ENCODE results near the gene ELP2. TPM values are rescaled to one million over a fixed set of nuclear protein-coding genes. Genes with fewer than 3 reads are reported as not detected.

ELP2 gene
- polyA plus RNA-seq, 2 donors: 22.7 to 40.3 TPM

DNA sequence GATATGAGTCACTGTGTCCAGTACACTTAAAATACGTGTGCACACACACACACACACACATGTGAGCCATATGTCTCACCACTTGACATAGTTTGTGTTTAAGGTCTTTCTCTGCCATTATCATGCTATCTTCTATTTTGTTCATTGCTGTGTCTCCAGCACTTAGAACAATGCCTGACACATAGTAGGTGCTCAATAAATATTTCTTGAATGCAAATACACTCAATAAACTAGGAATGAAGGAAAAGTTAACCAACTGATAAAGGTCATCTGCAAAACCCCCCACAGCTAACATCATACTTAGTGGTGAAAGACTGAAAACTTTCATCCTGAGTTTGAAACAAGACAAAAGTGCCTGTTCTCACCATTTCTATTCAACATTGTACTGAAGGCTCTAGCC lies 62.0 kb downstream of the ELP2 start:
- H3K9me3 ChIP-seq (ENCODE audit: control insufficient read depth in 2 of 2, insufficient read depth in 1 of 2, low read depth in 1 of 2, low read length in 1 of 2): no peaks in the 10 kb centered on the region
- H3K4me3 ChIP-seq (ENCODE audit: low read depth in 1 of 2, low read length in 2 of 2): no peak overlapping the region
- no peaks in the 10 kb centered on the region for H3K36me3 ChIP-seq (ENCODE audit: control insufficient read depth in 2 of 2, insufficient read depth in 2 of 2, low read length in 1 of 2)
- peaks cover 3 to 13% of the 10 kb centered on the region in 2 donors for H3K4me1 ChIP-seq (ENCODE audit: control insufficient read depth in 2 of 2, insufficient read depth in 2 of 2, low read length in 1 of 2)
- H3K27ac ChIP-seq (ENCODE audit: low read depth in 2 of 2, low read length in 1 of 2): no peak overlapping the region
- no peaks in the 10 kb centered on the region for H3K27me3 ChIP-seq (ENCODE audit: control insufficient read depth in 1 of 2, insufficient read depth in 2 of 2, low read length in 2 of 2)
- 63 to 93% methylated on average over 1 of the region's 1 CpG for WGBS, 2 donors

DNA sequence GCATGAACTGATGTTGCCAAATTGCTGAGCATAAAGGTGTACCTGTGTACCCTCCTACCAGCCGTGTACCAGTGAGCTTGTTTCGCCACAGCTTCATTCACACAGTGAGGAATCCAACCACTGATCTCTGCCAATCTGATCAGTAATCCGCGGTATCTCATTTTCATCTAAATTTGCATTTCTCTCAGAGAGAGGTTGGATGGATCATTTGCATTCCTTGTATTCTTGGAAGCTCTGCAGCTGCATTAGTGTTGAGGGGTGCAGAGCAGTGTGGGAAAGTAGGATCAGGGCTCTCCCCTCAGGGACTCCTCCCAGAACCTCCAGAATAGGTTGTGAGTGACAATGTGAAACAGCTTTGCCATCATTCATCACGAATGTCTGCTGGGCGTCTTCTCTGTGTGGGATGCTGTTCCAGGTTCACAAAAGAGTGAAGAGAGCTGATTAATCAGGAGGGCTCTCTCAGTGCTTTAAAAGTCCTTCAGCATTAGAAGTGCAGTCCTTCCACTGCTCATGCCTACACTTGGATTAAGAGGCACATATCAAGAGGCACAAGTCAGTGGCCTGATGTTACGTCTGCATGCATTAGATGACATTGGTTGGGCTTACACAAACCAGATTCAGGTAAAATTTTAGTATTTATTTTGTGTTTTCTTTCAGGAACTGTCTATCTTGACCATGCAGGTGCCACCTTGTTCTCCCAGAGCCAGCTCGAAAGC lies 65.1 kb downstream of the ELP2 start:
- 78 to 80% methylated on average over 8 of the region's 8 CpGs for WGBS, 2 donors
- Histone ChIP-seq H3K27me3 (ENCODE audit: control insufficient read depth in 1 of 2, insufficient read depth in 2 of 2, low read length in 2 of 2) (no peaks in the 10 kb centered on the region), H3K4me3 (ENCODE audit: low read depth in 1 of 2, low read length in 2 of 2) (no peak overlapping the region), H3K9me3 (ENCODE audit: control insufficient read depth in 2 of 2, insufficient read depth in 1 of 2, low read depth in 1 of 2, low read length in 1 of 2) (no peaks in the 10 kb centered on the region), H3K4me1 (ENCODE audit: control insufficient read depth in 2 of 2, insufficient read depth in 2 of 2, low read length in 1 of 2) (peaks cover 0 to 2% of the 10 kb centered on the region in 2 donors), H3K27ac (ENCODE audit: low read depth in 2 of 2, low read length in 1 of 2) (no peak overlapping the region), H3K36me3 (ENCODE audit: control insufficient read depth in 2 of 2, insufficient read depth in 2 of 2, low read length in 1 of 2) (no peaks in the 10 kb centered on the region)

DNA sequence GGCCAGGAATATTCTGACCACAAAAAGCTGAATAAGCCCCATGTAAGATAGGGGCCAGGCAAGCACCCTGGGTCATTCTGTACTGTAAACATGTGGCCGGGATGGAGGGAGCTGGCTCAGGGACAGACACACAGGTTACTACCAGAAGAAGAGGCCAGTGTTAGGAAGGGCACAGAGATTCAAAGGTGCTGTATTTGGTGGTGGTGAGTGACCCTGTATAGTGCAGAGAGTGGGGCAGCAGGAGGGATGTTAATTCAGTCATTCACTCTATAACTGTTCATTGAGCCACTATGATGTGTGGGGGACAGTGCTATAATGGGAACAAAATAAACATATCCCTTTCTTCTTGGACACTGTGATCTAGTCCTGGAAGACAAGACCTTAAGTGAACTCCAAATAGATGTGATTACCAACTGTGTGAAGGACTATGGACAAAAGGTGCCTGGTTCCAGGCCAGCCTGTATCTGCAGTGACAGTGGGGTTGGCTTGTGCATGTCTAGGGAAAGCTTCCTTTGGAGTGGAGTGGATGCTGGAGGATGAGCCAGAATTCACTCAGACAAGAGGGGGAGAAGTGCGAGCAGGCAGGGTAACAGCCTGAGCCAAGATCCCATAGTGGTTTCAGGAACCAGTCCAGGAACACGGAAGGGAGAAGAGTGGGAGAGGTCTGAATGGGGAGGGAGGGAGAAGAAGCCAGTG lies 65.9 kb downstream of the ELP2 start:
- no peaks in the 10 kb centered on the region for H3K9me3 ChIP-seq (ENCODE audit: control insufficient read depth in 2 of 2, insufficient read depth in 1 of 2, low read depth in 1 of 2, low read length in 1 of 2)
- H3K27ac ChIP-seq (ENCODE audit: low read depth in 2 of 2, low read length in 1 of 2): no peak overlapping the region
- H3K36me3 ChIP-seq (ENCODE audit: control insufficient read depth in 2 of 2, insufficient read depth in 2 of 2, low read length in 1 of 2): no peaks in the 10 kb centered on the region
- 56 to 58% methylated on average over 3 of the region's 3 CpGs for WGBS, 2 donors
- no peak overlapping the region for H3K4me3 ChIP-seq (ENCODE audit: low read depth in 1 of 2, low read length in 2 of 2)
- H3K4me1 ChIP-seq (ENCODE audit: control insufficient read depth in 2 of 2, insufficient read depth in 2 of 2, low read length in 1 of 2): peaks cover 0 to 2% of the 10 kb centered on the region in 2 donors
- H3K27me3 ChIP-seq (ENCODE audit: control insufficient read depth in 1 of 2, insufficient read depth in 2 of 2, low read length in 2 of 2): no peaks in the 10 kb centered on the region

DNA sequence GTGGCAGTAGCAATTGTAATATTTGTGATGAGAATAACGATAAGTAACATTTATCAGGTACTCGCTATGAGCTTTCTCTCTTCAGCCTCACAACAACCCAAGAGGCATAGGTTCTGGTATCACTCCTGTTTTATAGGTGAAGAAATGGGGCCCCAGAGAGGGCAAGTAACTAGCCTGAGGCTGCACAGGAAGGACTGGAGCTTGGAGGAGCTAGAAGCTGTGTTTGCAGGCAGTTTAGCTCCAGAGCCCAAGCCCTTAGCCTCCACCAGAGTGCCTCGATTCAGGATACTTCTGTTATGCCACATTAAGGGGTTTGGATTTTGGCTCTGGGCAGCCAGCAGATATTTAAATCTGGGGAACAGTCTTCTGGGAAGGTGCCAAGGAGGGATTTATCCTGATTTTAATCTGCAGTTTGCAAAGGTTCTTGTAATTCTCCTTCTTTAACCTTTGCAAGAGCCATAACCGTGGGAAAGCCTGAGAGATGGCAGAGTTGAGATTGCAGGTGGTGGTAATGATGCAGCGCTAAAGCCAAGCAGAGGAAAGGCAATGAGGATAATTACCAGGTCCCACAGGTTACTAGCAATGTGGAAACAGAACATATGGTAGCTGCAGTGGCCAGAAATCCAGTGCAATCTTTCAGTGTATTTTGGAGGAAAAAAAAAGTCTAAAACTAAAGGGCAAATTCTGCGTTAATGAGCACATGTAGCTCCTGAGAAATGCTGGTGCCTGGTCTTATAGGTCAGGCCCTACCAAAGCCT lies 66.7 kb downstream of the ELP2 start:
- Histone ChIP-seq H3K27ac (ENCODE audit: low read depth in 2 of 2, low read length in 1 of 2) (no peak overlapping the region), H3K9me3 (ENCODE audit: control insufficient read depth in 2 of 2, insufficient read depth in 1 of 2, low read depth in 1 of 2, low read length in 1 of 2) (no peaks in the 10 kb centered on the region), H3K4me1 (ENCODE audit: control insufficient read depth in 2 of 2, insufficient read depth in 2 of 2, low read length in 1 of 2) (peaks cover 0 to 2% of the 10 kb centered on the region in 2 donors), H3K36me3 (ENCODE audit: control insufficient read depth in 2 of 2, insufficient read depth in 2 of 2, low read length in 1 of 2) (no peaks in the 10 kb centered on the region), H3K4me3 (ENCODE audit: low read depth in 1 of 2, low read length in 2 of 2) (no peak overlapping the region), H3K27me3 (ENCODE audit: control insufficient read depth in 1 of 2, insufficient read depth in 2 of 2, low read length in 2 of 2) (no peaks in the 10 kb centered on the region)
- WGBS, 2 donors: 82% methylated on average over 6 of the region's 6 CpGs

DNA sequence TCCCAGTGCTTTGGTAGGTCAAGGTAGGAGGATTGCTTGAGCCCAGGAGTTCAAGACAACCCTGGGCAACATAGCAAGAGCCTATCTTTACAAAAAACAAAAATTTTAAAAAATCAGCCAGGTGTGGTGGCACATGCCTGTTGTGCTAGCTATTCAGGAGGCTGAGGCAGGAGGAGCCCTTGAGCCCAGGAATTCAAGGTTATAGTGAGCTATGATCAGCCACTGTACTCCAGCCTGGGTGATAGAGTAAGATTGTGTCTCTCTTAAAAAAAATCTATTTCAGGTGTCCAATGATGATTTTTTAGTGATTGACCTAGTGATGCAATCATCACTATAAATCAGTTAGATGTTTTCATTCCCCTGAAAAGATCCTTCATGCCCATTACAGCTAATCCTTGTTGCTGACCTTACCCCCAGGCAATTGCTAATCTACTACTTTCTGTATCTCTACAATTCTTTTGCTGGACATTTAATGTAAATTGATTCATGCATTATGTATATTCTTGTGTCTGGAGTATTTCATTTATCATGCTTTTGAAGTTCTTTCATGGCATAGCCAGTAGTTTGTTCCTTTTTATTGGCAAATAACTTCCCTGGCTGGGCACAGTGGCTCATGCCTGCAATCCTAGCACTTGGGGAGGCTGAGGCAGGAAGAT lies 67.9 kb downstream of the ELP2 start:
- H3K36me3 ChIP-seq (ENCODE audit: control insufficient read depth in 2 of 2, insufficient read depth in 2 of 2, low read length in 1 of 2): no peaks in the 10 kb centered on the region
- H3K27me3 ChIP-seq (ENCODE audit: control insufficient read depth in 1 of 2, insufficient read depth in 2 of 2, low read length in 2 of 2): no peaks in the 10 kb centered on the region
- no peak overlapping the region for H3K4me3 ChIP-seq (ENCODE audit: low read depth in 1 of 2, low read length in 2 of 2)
- peaks cover 0 to 2% of the 10 kb centered on the region in 2 donors for H3K4me1 ChIP-seq (ENCODE audit: control insufficient read depth in 2 of 2, insufficient read depth in 2 of 2, low read length in 1 of 2)
- H3K9me3 ChIP-seq (ENCODE audit: control insufficient read depth in 2 of 2, insufficient read depth in 1 of 2, low read depth in 1 of 2, low read length in 1 of 2): no peaks in the 10 kb centered on the region
- H3K27ac ChIP-seq (ENCODE audit: low read depth in 2 of 2, low read length in 1 of 2): no peak overlapping the region

DNA sequence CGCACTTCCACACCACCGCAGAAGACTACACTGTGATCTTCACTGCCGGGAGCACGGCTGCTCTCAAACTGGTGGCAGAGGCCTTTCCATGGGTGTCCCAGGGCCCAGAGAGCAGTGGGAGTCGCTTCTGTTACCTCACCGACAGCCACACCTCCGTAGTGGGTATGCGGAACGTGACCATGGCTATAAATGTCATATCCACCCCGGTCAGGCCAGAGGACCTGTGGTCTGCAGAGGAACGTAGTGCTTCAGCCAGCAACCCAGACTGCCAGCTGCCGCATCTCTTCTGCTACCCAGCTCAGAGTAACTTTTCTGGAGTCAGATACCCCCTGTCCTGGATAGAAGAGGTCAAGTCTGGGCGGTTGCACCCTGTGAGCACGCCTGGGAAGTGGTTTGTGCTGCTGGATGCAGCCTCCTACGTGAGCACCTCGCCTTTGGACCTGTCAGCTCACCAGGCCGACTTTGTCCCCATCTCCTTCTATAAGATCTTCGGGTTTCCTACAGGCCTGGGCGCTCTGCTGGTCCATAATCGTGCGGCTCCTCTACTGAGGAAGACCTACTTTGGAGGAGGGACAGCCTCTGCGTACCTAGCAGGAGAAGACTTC lies 70.1 kb downstream of the ELP2 start:
- Histone ChIP-seq H3K27me3 (ENCODE audit: control insufficient read depth in 1 of 2, insufficient read depth in 2 of 2, low read length in 2 of 2) (no peaks in the 10 kb centered on the region), H3K9me3 (ENCODE audit: control insufficient read depth in 2 of 2, insufficient read depth in 1 of 2, low read depth in 1 of 2, low read length in 1 of 2) (no peaks in the 10 kb centered on the region), H3K36me3 (ENCODE audit: control insufficient read depth in 2 of 2, insufficient read depth in 2 of 2, low read length in 1 of 2) (no peaks in the 10 kb centered on the region), H3K4me3 (ENCODE audit: low read depth in 1 of 2, low read length in 2 of 2) (no peak overlapping the region), H3K4me1 (ENCODE audit: control insufficient read depth in 2 of 2, insufficient read depth in 2 of 2, low read length in 1 of 2) (peaks cover 0 to 2% of the 10 kb centered on the region in 2 donors), H3K27ac (ENCODE audit: low read depth in 2 of 2, low read length in 1 of 2) (no peak overlapping the region)
- WGBS, 2 donors: 88% methylated on average over 22 of the region's 22 CpGs

DNA sequence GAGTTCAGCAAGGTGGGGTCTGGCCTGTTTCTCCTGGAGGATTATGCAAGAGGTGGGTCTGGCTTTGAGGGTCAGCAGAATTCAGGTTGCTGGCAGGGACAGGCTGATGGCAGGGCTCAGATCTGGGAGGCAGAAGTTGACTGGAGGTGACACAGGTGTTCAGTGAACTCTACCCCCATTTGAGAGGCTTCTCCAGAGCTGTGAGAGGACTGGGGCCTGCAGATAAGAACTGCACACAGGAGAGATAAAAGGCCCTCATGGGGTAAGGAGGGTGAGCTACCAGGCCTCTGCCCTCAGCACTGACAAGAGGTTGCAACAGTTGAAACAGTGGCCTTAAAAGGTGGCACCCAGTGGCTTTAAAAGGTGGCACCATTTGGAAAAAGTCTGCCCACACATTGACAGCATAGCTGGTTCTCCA lies 70.7 kb downstream of the ELP2 start:
- H3K9me3 ChIP-seq (ENCODE audit: control insufficient read depth in 2 of 2, insufficient read depth in 1 of 2, low read depth in 1 of 2, low read length in 1 of 2): no peaks in the 10 kb centered on the region
- no peaks in the 10 kb centered on the region for H3K27me3 ChIP-seq (ENCODE audit: control insufficient read depth in 1 of 2, insufficient read depth in 2 of 2, low read length in 2 of 2)
- no peak overlapping the region for H3K4me3 ChIP-seq (ENCODE audit: low read depth in 1 of 2, low read length in 2 of 2)
- H3K4me1 ChIP-seq (ENCODE audit: control insufficient read depth in 2 of 2, insufficient read depth in 2 of 2, low read length in 1 of 2): peaks cover 0 to 2% of the 10 kb centered on the region in 2 donors
- H3K27ac ChIP-seq (ENCODE audit: low read depth in 2 of 2, low read length in 1 of 2): no peak overlapping the region
- H3K36me3 ChIP-seq (ENCODE audit: control insufficient read depth in 2 of 2, insufficient read depth in 2 of 2, low read length in 1 of 2): peaks cover 0 to 3% of the 10 kb centered on the region in 2 donors

DNA sequence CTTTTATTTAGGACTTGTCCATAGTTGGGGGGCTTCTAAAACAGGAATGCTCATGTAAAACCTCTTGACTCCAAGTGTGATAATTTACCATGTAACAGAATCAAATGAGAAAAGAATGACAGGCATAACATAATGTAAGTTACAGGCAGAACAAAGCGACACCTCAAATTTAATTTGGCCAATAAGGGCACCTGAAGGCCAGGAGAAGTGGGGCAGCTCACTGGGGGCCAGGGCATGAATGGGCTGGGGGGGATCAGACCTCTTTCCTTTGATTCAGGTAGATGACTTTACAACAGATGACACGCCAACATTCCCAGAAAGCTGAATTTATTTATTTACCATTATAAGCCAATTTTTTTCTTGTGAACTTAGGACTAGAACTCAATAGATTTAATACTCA lies 72.1 kb downstream of the ELP2 start:
- Histone ChIP-seq H3K36me3 (ENCODE audit: control insufficient read depth in 2 of 2, insufficient read depth in 2 of 2, low read length in 1 of 2) (peaks cover 0 to 3% of the 10 kb centered on the region in 2 donors), H3K9me3 (ENCODE audit: control insufficient read depth in 2 of 2, insufficient read depth in 1 of 2, low read depth in 1 of 2, low read length in 1 of 2) (no peaks in the 10 kb centered on the region), H3K4me1 (ENCODE audit: control insufficient read depth in 2 of 2, insufficient read depth in 2 of 2, low read length in 1 of 2) (no peaks in the 10 kb centered on the region), H3K4me3 (ENCODE audit: low read depth in 1 of 2, low read length in 2 of 2) (no peak overlapping the region), H3K27ac (ENCODE audit: low read depth in 2 of 2, low read length in 1 of 2) (no peak overlapping the region), H3K27me3 (ENCODE audit: control insufficient read depth in 1 of 2, insufficient read depth in 2 of 2, low read length in 2 of 2) (no peaks in the 10 kb centered on the region)
- WGBS, 2 donors: 97 to 98% methylated on average over 2 of the region's 2 CpGs

DNA sequence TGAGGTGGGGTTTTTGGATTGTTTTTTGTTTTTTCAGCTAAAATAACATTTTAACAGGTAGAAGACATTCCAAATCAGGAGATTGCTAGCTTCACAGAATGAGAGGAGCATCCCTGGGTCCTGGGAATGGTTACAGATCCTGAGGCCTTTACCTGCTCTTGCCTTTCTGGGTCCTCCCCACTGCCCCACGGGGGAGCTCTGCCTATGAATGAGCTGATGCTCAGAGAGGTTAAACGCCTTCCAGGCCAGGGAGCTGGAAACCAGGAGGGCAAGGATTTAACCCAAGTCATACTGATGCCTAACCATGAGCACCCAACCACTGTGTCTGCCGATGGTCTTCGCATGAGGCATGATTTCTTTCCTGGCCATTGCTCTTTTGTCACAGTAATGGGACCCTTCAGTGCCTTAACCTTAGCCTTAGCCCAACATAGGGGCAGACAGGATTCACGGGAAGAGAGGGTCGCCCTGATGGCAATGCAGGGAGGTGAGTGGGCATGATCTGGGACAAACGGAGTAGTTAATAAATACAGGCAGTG lies 73.7 kb downstream of the ELP2 start:
- WGBS, 2 donors: 76 to 82% methylated on average over 7 of the region's 7 CpGs
- Histone ChIP-seq H3K4me3 (ENCODE audit: low read depth in 1 of 2, low read length in 2 of 2) (no peak overlapping the region), H3K27ac (ENCODE audit: low read depth in 2 of 2, low read length in 1 of 2) (no peak overlapping the region), H3K4me1 (ENCODE audit: control insufficient read depth in 2 of 2, insufficient read depth in 2 of 2, low read length in 1 of 2) (no peaks in the 10 kb centered on the region), H3K9me3 (ENCODE audit: control insufficient read depth in 2 of 2, insufficient read depth in 1 of 2, low read depth in 1 of 2, low read length in 1 of 2) (no peaks in the 10 kb centered on the region), H3K36me3 (ENCODE audit: control insufficient read depth in 2 of 2, insufficient read depth in 2 of 2, low read length in 1 of 2) (peaks cover 0 to 3% of the 10 kb centered on the region in 2 donors), H3K27me3 (ENCODE audit: control insufficient read depth in 1 of 2, insufficient read depth in 2 of 2, low read length in 2 of 2) (no peaks in the 10 kb centered on the region)

Data from esophagus (tissue), 2 donors.